Erythroblast (primary cell): ENCODE measurements around the gene ZNF503.

Experiments used
- GATA1 ChIP-seq: IDR thresholded peaks from 2 replicates; pipeline ENCODE4 v1.6.1; 2011; ENCODE audit warnings: low read depth, mild to moderate bottlenecking, control low read depth, low read length, moderate library complexity
- POLR2A ChIP-seq: IDR thresholded peaks from 2 replicates; pipeline ENCODE4 v1.6.1; 2011; ENCODE audit warnings: mild to moderate bottlenecking, low read length

DNA sequence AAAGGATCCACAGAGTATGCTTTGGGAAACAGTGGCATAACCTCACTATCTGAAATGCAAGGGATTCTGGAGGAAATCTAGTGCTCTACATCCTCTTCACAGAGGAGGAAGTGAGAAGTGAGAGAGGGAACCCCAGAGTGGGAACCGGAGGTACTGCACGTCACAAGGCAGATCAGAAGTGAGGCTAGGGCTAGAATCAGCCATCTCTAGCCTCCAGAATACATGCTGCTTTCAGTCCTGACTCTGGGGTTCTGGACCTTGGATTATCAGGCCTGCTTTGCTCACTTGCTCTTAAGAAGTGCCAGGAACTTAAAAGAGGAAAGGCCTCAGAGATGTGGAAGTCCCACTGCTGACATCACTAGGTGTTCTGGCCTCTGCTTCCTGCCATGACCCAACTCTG is 25.7 kb downstream of the ZNF503 start:
- TF ChIP-seq POLR2A (no peak), GATA1 (no peak)
